ENCODE measurements around the gene NPNT. TPM values are rescaled to one million over a fixed set of nuclear protein-coding genes. Genes with fewer than 3 reads are reported as not detected.

The NPNT gene
- total and polyA plus RNA-seq, 5 experiments from 2014 or later: not detected

DNA sequence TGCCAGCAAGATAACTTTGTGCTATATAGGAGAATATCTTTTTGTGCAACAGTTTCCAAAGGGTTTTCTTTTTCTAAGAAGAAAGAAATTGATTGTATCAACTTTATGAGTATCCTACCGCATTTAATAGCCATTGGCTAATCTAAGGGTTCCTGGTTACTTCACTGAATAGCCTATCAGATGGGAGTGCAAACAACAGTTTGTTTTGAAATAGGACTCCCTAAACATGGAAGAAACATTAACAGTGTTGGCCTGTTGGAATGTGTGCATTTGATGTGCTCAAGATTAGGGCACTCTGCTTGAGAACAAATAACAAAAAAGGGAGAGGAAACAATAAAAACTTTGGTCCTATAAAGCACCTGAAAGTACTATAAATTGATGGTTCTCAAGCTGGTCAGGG lies 29.1 kb downstream of the NPNT start:
- Mint-ChIP-seq H3K4me3 (no peak overlapping the region), H3K4me1 (no peaks in the 10 kb centered on the region), H3K36me3 (no peaks in the 10 kb centered on the region), H3K27ac (no peak overlapping the region), H3K9me3 (no peaks in the 10 kb centered on the region), H3K27me3 (peaks cover 0 to 5% (median 1%) of the 10 kb centered on the region in 5 donors)
- no peak for ATAC-seq
- DNase-seq: no peak
- POLR2A ChIA-PET: no interaction called here

DNA sequence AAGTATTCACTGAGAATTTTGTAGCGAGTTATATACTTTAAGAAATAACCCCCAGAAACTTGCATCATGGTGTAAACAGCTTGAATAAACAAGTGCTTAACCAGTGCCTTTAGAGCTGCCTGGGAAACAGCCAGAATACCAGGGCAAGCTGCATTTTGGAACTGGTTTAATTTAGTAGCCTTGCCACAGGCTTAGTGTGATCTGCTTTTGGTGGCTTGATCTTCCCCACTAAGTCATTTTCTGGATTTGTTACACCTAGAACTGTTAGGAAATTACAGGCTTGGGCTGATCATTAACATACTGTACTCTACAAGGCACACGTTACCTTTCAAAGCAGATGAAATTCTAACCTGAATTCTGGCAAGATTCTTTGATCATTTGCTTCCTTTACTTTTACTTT lies 35.4 kb downstream of the NPNT start:
- Mint-ChIP-seq H3K4me3 (no peak overlapping the region), H3K27ac (no peak overlapping the region), H3K9me3 (no peaks in the 10 kb centered on the region), H3K4me1 (no peaks in the 10 kb centered on the region), H3K36me3 (no peaks in the 10 kb centered on the region), H3K27me3 (peaks cover 0 to 4% (median 2%) of the 10 kb centered on the region in 5 donors)
- DNase-seq: no peak
- POLR2A ChIA-PET: no interaction called here
- no peak for ATAC-seq

DNA sequence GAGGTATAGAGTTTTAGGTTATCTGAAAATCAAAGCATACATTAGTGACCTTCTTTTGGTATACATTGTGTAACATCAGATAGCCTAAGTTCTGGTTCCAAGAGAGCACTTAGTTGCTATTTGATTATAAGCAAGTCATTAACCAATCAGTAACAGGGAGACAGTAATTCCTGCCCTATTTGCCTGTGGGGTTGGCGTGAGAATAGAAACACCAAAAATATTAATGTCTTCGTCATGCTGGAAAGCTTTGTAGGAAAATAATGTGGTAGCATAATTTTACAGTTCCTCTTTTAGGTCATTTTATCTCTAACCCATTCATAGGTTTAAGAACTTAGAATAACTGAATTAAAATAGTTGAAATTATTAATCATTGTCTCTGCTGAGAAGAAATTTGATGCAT lies 37.8 kb downstream of the NPNT start:
- ATAC-seq (no peak), DNase-seq (no peak)
- POLR2A ChIA-PET: no interaction called here
- H3K27me3 Mint-ChIP-seq: peaks cover 0 to 2% (median 0%) of the 10 kb centered on the region in 5 donors
- H3K36me3 Mint-ChIP-seq: no peaks in the 10 kb centered on the region
- H3K4me1 Mint-ChIP-seq: no peaks in the 10 kb centered on the region
- no peaks in the 10 kb centered on the region for H3K9me3 Mint-ChIP-seq
- H3K4me3 Mint-ChIP-seq: no peak overlapping the region
- no peak overlapping the region for H3K27ac Mint-ChIP-seq

DNA sequence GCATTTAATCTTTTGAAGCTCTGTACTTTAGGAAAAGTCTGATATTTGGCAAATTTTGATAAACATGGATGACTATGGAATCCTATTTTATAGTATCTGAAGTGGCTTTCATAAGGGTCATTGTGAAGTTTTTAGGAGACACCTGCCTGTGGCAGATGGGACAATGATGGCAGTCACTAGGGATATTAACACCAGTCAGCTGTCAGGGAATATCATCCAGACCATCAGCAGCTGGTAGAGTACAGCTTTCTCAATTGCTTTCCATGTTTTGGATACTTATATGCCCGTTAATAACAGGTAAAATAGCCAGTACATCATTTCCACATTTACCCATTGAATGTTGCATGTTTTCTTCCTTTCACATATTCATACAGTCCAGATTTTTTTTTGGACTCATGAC lies 39.1 kb downstream of the NPNT start:
- DNase-seq (no peak), ATAC-seq (no peak)
- Mint-ChIP-seq H3K9me3 (no peaks in the 10 kb centered on the region), H3K36me3 (no peaks in the 10 kb centered on the region), H3K4me1 (no peaks in the 10 kb centered on the region), H3K27me3 (peaks cover 0 to 4% (median 0%) of the 10 kb centered on the region in 5 donors), H3K4me3 (no peak overlapping the region), H3K27ac (no peak overlapping the region)
- POLR2A ChIA-PET: no interaction called here

DNA sequence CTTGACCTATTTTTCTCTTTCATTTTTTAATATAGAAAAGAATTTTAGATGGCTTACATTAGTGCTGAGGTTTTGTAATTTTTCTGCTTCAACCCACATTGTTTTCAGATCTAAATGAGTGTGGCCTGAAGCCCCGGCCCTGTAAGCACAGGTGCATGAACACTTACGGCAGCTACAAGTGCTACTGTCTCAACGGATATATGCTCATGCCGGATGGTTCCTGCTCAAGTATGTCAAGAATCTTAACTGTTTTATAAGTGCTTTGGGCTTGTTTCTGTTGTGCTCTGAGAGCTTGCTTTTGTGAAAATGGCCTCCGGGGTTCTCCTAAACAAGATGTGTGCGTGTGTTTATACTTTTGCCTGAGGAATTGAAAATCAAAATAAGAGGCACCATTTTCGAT lies 41.6 kb downstream of the NPNT start:
- H3K4me3 Mint-ChIP-seq: no peak overlapping the region
- DNase-seq (no peak), ATAC-seq (no peak)
- H3K4me1 Mint-ChIP-seq: no peaks in the 10 kb centered on the region
- peaks cover 0 to 11% (median 0%) of the 10 kb centered on the region in 5 donors for H3K27me3 Mint-ChIP-seq
- no peaks in the 10 kb centered on the region for H3K36me3 Mint-ChIP-seq
- POLR2A ChIA-PET: no interaction called here
- H3K9me3 Mint-ChIP-seq: no peaks in the 10 kb centered on the region
- no peak overlapping the region for H3K27ac Mint-ChIP-seq

DNA sequence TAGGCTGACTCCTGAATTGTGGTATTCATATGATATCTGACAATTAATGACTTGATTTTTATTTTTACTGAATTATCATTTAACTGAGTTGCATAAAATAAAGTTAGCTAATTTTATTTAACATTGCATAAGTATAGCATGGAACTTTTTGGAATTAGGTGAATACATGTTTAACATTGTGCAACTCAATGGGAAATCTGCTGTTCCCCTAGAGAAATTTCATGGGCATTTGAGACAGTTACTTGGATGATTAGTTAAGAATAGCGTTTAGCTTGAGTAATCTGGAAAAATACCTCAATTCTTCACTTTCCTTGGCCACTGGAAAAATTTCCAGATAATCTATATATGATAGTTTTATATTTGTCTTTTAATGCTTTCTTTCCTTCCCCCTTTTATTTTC lies 42.5 kb downstream of the NPNT start:
- ATAC-seq (no peak), DNase-seq (no peak)
- POLR2A ChIA-PET: no interaction called here
- H3K9me3 Mint-ChIP-seq: no peaks in the 10 kb centered on the region
- no peak overlapping the region for H3K4me3 Mint-ChIP-seq
- no peaks in the 10 kb centered on the region for H3K4me1 Mint-ChIP-seq
- H3K27ac Mint-ChIP-seq: no peak overlapping the region
- H3K36me3 Mint-ChIP-seq: no peaks in the 10 kb centered on the region
- peaks cover 0 to 11% (median 0%) of the 10 kb centered on the region in 5 donors for H3K27me3 Mint-ChIP-seq

DNA sequence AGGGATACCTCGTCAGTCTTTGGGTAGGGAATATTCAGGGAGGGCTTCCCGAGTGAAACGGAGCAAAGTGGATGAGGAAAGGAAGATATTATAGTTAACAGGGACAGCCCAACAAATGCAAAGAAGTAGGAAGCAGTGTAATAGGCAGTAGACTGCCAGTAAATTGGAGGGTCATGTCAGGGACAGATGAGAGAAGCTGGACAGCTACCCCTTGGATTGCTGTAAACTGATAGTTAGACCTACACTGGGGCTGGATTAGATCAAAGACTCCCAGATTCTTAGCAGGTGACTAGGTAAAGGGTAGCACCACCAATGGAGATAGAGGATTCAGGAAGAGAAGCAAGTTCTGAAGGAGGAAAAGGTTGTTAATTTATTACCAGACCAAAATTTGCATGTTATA lies 48.0 kb downstream of the NPNT start:
- Mint-ChIP-seq H3K9me3 (peaks cover 3 to 12% (median 8%) of the 10 kb centered on the region in 9 donors), H3K36me3 (peaks cover 0 to 6% (median 0%) of the 10 kb centered on the region in 3 donors), H3K27ac (no peak overlapping the region), H3K27me3 (peaks cover 0 to 11% (median under 1%) of the 10 kb centered on the region in 5 donors), H3K4me1 (no peaks in the 10 kb centered on the region), H3K4me3 (no peak overlapping the region)
- DNase-seq: no peak
- POLR2A ChIA-PET: no interaction called here
- no peak for ATAC-seq

DNA sequence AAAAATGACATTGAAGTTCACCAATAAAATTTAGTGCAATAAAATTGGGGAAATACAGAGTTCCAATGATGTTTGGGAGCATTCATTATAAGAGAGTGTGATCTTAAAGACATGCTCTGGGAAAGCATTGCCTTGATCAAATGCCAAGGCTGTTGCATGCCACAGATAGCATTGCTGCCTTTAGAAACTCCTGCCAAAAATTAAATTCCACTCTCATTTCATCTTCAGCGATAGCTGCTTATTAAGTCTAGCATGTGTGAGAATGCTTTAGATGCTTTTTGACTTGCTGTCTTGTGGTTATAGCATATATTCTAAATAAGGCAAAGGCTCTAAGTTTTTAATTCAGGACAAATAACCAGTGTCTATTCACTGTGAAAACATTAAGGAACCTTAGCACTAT lies 49.3 kb downstream of the NPNT start:
- Mint-ChIP-seq H3K27me3 (peaks cover 0 to 7% (median 1%) of the 10 kb centered on the region in 5 donors), H3K9me3 (peaks cover 3 to 12% (median 8%) of the 10 kb centered on the region in 9 donors), H3K4me3 (no peak overlapping the region), H3K4me1 (no peaks in the 10 kb centered on the region), H3K36me3 (peaks cover 0 to 6% (median 0%) of the 10 kb centered on the region in 3 donors), H3K27ac (no peak overlapping the region)
- DNase-seq: no peak
- POLR2A ChIA-PET: no interaction called here
- no peak for ATAC-seq

DNA sequence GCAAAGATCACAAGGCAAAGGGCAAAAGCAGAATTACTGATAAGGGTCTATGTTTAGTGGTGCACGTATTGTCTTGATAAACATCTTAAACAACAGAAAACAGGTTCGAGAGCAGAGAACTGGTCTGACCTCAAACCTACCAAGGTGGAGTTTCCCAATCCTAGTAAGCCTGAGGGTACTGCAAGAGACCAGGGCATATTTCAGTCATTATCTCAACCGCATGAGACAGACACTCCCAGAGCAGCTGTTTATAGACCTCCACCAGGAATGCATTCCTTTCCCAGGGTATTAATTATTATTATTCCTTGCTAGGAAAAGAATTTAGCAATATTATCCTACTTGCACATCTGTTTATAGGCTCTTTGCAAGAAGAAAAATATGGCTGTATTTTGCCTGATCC lies 51.5 kb downstream of the NPNT start:
- POLR2A ChIA-PET: no interaction called here
- H3K36me3 Mint-ChIP-seq: peaks cover 0 to 6% (median 0%) of the 10 kb centered on the region in 3 donors
- peaks cover 3 to 12% (median 8%) of the 10 kb centered on the region in 9 donors for H3K9me3 Mint-ChIP-seq
- no peaks in the 10 kb centered on the region for H3K4me1 Mint-ChIP-seq
- DNase-seq: no peak
- H3K27ac Mint-ChIP-seq: no peak overlapping the region
- H3K4me3 Mint-ChIP-seq: no peak overlapping the region
- peaks cover 0 to 3% (median 2%) of the 10 kb centered on the region in 5 donors for H3K27me3 Mint-ChIP-seq
- no peak for ATAC-seq

DNA sequence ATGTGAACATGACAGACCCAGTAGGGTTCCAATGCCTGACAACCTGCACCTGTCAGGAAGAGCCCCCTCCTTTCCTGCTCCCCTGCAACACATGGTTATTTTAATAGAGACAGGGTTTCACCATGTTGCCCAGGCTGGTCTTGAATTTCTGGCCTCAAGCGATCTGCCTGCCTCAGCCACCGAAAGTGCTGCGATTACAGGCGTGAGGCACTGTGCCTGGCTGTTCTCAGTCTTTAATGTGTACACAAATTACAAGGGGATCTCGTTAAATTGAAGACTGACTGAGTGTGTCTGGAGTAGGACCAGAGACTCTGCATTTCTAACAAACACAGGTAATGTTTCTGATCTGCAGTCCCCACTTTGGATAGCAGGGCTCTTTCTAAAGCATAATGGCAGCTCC lies 55.4 kb downstream of the NPNT start:
- POLR2A ChIA-PET: no interaction called here
- Mint-ChIP-seq H3K27ac (no peak overlapping the region), H3K4me3 (no peak overlapping the region), H3K27me3 (peaks cover 0 to 5% (median 3%) of the 10 kb centered on the region in 5 donors), H3K4me1 (no peaks in the 10 kb centered on the region), H3K9me3 (peaks cover 0 to 12% (median 8%) of the 10 kb centered on the region in 9 donors), H3K36me3 (peaks cover 0 to 6% (median 0%) of the 10 kb centered on the region in 3 donors)
- DNase-seq (no peak), ATAC-seq (no peak)

DNA sequence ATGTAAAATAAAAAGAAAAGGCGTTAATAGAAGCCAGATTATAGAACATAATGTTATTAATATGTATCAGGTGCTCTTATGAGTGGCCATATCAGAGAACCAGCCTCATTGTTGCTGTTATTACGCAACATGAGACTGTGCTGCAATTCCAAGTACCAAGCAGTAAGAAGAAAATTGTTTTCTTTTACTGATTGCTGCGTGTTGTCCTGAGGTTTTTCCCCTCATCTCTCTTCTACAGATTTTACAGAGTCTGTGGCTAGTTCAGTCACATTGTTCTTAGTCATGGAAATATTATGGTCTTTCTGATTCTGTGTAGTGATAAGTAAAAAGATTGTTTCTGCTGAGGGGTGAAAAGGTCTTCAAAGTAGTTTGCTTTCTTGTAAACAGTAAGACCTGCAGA lies 55.9 kb downstream of the NPNT start:
- H3K4me3 Mint-ChIP-seq: no peak overlapping the region
- H3K27me3 Mint-ChIP-seq: peaks cover 0 to 6% (median 3%) of the 10 kb centered on the region in 5 donors
- ATAC-seq: no peak
- H3K9me3 Mint-ChIP-seq: peaks cover 0 to 11% (median 6%) of the 10 kb centered on the region in 9 donors
- H3K36me3 Mint-ChIP-seq: peaks cover 0 to 4% (median 0%) of the 10 kb centered on the region in 3 donors
- no peak for DNase-seq
- POLR2A ChIA-PET: no interaction called here
- no peak overlapping the region for H3K27ac Mint-ChIP-seq
- H3K4me1 Mint-ChIP-seq: no peaks in the 10 kb centered on the region

DNA sequence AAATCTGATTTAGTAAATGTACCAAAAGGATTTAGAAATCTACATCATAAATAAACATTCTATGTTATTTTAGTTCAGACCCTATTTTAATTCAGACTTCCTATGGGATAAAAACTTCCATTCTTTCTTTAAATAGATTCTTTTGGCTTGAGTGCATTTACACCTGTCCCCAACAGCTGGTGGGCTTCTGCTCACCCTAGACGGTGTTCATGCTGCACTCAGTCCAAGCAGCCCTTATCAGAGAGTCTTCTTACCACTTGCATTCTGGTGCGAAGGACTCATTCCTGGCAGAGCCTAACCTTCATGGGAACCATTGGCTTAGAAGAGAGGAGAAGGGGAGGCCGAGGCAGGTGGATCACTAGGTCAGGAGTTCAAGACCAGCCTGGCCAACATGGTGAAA lies 57.3 kb downstream of the NPNT start:
- ATAC-seq (no peak), DNase-seq (no peak)
- H3K27me3 Mint-ChIP-seq: peaks cover 0 to 10% (median 3%) of the 10 kb centered on the region in 5 donors
- no peak overlapping the region for H3K27ac Mint-ChIP-seq
- H3K4me1 Mint-ChIP-seq: no peaks in the 10 kb centered on the region
- no peak overlapping the region for H3K4me3 Mint-ChIP-seq
- H3K36me3 Mint-ChIP-seq: no peaks in the 10 kb centered on the region
- peaks cover 0 to 3% (median 0%) of the 10 kb centered on the region in 9 donors for H3K9me3 Mint-ChIP-seq
- POLR2A ChIA-PET: no interaction called here

DNA sequence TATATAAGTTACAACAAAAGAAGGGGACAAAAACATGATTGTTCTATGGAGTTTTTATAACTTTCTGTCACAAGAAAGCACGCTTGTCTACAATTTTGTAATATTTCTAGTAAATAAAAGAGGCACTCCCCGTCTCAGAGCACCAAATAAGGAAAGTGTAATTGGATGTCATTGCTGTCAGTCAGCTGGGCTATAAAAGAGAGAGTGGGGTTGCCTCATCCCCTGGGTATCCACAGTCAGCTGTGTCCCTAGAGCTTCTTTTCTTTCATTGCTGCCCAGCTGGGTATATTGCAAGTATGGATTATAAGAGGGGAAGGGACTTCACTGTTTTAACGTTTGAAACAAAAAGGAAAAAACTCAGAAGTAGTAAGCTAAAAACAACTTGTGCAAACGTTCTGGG lies 61.3 kb downstream of the NPNT start:
- Mint-ChIP-seq H3K9me3 (peaks cover 0 to 2% (median 0%) of the 10 kb centered on the region in 9 donors), H3K4me3 (no peak overlapping the region), H3K36me3 (no peaks in the 10 kb centered on the region), H3K27ac (no peak overlapping the region), H3K27me3 (peaks cover under 1 to 11% (median 3%) of the 10 kb centered on the region in 5 donors), H3K4me1 (no peaks in the 10 kb centered on the region)
- DNase-seq (no peak), ATAC-seq (no peak)
- POLR2A ChIA-PET: no interaction called here

DNA sequence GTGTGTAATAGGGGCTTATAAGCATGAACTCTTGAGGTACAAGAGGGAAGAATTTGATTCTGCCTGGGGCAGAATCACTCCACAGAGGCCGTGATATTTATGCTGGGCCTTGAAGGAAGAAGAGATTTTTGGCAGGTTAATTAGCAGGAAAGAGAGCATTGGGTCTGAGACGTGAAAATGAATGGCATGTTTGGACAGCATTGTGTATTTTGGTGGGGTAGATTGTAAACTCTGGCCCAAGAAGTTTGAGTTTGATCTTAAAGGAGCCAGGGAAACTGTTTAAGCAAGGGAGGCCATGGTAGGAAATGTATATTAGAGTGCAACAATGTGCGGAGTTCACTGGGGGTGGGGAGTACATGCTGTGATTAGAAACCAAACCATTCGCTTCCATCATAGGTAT lies 62.4 kb downstream of the NPNT start:
- H3K9me3 Mint-ChIP-seq: peaks cover 0 to 2% (median 0%) of the 10 kb centered on the region in 9 donors
- no peak overlapping the region for H3K4me3 Mint-ChIP-seq
- H3K4me1 Mint-ChIP-seq: no peaks in the 10 kb centered on the region
- POLR2A ChIA-PET: no interaction called here
- DNase-seq: no peak
- peaks cover 4 to 21% (median 6%) of the 10 kb centered on the region in 5 donors for H3K27me3 Mint-ChIP-seq
- no peaks in the 10 kb centered on the region for H3K36me3 Mint-ChIP-seq
- ATAC-seq: no peak
- no peak overlapping the region for H3K27ac Mint-ChIP-seq

Data from naive thymus-derived CD8-positive, alpha-beta T cell (primary cell).